Activated CD8-positive, alpha-beta memory T cell treated with anti-CD3 and anti-CD28 coated beads, Interleukin-2, amount 50 U/mL, for 4 hours (primary cell): ENCODE data around the gene RAP1GAP2.
"Not testable (repeated sequence)": the region's sequence is repeated elsewhere in the genome, so short reads cannot be mapped to it uniquely, and the experiment has no call there.

Source experiments
- DNase-seq: peaks from one replicate; pipeline ENCODE4 v3.0.0-alpha.2; 2020

RAP1GAP2 gene

DNA sequence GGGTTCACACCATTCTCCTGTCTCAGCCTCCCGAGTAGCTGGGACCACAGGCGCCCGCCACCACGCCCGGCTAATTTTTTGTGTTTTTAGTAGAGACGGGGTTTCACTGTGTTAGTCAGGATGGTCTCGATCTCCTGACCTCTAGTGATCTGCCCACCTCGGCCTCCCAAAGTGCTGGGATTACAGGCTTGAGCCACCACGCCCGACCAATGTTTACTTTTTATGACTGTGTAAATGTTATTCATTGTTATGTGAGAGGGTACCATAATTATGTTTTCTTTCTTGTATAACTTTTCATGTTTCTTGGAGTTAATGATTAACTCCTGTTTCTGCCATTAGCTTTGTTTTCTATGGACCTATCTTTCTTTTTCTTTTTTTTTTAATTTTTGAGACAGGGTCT lies 94.5 kb downstream of the RAP1GAP2 start:
- not testable (repeated sequence) for DNase-seq

DNA sequence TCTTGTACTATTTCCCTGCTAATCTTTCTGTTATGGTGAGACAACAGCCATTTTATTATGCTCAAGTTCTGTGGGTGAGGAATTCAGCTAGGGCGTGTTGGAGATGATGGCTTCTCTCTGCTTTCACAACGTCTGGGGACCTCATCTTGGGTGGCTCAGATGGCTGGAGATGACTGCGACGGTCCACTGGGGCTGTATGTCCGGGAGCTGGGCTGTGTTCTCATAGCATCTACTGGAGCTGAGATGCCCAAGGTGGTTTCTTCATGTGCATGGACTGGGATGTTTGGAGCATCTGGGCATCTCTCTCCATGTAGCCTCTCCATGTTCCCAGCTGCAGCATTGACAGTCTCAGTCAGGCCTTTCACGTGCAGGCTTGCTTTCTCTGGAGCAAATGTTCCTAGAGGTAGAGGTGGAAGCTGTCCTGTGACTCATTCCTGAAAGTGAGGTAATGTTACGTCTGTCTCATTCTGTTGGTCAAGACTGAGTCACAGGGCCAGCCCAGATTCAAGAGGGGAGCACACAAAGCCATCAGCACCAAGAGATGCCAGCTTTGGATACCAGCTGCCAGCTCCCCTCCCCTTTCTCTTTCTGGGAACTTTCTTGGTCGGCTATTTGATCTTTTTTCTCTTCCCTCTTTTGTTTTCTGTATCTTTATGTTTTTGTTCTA lies 96.2 kb downstream of the RAP1GAP2 start:
- no peak for DNase-seq

DNA sequence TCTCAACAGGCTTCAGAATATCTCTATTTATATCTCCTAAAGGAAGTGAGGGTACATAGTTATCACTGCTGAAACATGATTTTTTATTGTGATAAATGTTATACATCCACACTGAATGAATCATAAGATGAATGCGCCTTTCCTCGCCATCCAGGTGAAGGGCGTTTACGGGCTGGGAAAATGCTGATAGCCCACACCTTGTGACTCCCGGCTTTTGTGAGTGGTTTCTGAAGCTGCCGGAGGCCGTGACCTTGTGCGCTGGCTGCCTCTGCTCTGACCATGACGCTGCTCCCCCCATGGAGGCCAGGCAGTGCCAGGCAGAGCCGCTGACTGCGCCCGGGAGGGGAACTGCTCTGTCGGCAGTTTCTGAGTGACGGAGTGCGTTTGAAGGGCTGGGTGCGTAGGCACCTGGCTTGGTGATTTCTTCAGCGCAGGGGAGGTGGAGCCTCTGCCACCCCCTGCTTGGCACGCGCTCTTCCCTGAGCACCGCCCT lies 97.2 kb downstream of the RAP1GAP2 start:
- DNase-seq = no peak

DNA sequence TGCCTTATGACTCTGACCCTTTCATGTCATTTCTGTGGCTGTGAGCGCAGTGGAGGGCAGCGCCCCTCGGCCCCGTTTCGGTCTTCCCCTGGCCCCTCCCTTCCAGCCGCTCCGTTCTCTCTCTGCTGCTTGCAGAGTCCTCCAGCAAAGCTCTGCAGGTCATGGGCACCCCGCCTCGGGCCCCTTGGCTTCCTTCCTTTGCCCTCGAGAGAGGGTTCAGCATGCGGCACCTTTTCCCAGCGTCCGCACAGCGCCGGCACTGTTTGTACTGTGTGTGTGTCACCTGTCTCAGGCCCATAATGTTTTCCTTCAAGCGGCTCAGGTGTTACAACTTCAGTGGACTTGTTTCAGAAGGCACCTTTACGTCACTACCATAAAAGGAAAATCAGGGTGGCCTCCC lies 98.5 kb downstream of the RAP1GAP2 start:
- DNase-seq = no peak

DNA sequence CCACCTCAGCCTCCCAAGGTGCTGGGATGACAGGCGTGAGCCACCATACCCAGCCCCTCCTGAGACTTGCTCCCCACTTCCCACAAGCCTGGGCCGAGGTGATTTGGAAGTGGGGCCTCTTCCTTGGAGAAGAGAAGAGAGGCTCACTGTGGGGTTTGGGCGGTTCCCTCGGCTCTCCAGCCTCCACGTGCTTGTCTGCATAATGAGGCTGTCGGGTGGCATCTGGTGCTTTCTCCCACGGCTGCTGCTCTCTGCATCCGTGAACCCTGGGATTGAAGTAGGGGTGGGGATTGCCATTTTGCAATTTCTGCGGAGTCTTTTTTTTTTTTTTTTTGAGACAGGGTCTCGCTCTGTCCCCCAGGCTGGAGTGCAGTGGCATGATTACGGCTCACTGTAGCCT lies 101.4 kb downstream of the RAP1GAP2 start:
- DNase-seq = no peak

DNA sequence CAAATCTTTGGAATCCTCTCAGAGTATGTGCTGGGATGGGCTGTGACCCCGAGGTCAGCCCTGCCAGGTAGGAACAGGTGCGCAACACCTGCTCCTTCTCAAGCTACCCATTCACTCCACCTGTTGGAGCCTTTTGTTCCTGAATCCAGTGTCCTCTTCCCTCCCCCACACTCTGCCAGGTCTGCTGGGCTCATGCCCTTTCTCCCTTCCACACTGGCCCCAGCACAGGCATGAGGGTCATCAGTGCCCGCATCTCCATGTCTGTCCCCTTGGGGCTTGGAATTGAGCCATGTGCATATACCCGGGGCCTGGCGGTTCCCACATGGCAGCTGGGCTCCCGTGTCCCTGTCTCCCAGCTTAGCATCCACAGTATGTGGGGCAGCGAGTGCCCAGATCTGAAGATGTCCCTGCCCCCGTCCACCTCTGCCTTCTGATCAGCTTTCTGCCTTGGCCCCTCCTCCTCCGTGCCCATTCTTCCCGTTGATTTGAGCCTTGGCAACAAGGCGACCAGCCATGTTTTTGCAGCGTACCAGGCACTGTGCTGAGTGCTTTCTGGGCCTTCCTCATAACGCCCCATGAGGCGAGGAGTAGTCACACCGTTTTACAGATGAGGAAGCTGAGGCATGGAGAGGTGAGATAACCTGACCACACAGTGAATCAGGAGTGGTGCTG lies 102.2 kb downstream of the RAP1GAP2 start:
- no peak for DNase-seq

DNA sequence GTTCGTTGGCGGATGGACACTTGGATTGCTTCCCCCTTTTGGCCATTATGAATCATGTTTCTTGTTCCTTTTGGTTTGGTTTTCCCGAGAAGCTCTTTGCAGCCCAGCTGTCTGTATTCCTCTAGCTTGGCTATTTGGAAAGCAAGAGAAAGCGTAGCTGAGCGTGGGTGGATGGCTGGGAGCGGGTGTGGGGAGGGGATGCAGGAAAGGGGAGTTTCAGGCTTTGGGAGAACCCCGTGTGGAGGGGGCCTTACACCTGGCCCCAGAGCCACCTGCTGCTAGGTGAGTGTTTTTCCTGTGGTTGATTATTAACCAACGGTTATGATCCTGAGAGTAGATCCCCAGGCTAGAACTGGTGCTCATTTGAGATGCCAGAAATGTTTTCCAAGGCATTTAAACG lies 103.7 kb downstream of the RAP1GAP2 start:
- no peak for DNase-seq

DNA sequence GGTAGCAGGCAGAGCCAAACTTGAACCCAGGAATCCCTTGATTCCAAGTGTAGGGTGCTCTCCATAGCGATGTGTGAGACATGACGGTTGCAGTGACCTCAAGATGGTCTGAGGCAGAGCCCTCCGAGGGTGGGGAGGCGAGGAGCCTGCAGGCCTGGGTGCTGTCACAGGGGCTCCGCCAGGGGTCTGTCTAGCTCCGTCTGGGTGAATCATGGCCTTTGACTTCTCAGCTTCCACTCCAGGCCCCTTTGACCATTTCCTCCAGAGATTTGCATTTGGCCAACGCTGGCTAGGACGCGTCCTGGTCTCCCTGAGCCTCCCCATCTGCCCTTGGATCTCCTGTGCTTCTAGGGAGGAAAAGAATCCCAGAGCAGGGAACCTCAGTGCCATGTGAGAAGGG lies 104.6 kb downstream of the RAP1GAP2 start:
- DNase-seq = no peak

DNA sequence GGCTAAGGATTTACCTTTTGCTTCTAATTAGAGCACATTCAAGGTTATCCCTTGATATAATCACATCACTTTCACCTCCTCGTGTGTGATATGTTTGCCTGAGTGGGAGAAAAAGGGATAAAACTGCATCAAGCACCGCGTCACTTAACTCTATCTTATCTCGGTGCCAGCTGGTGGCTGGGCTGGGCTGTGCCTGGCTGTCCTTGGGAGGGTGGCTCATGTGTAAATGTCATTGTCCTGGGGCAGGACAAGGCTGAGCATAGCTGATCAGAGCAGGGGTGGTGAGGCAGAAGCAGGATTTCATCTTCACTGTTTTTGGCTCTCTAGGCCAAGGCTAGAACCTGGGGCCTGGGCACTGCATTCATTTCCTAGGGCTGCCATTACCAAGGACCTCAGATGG lies 105.3 kb downstream of the RAP1GAP2 start:
- DNase-seq = no peak

DNA sequence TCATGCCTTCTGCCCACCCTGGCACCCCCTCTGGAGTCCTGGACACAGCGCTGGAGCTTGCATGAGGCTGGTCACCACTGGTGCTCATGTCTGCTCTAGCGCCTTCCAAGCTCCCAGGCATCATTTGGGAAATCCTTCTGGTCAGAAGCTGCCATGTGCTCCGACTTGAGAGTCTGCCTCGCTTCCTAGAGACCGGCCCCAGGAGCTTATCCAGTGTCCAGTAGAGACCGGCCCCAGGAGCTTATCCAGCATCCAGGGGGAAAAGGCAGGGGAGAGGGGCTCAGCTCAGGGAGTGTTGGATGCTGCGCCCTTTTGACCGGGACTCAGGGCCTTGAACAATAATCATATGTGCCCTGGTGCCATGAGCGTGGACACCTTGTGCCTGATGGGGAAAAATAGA lies 106.3 kb downstream of the RAP1GAP2 start:
- no peak for DNase-seq

DNA sequence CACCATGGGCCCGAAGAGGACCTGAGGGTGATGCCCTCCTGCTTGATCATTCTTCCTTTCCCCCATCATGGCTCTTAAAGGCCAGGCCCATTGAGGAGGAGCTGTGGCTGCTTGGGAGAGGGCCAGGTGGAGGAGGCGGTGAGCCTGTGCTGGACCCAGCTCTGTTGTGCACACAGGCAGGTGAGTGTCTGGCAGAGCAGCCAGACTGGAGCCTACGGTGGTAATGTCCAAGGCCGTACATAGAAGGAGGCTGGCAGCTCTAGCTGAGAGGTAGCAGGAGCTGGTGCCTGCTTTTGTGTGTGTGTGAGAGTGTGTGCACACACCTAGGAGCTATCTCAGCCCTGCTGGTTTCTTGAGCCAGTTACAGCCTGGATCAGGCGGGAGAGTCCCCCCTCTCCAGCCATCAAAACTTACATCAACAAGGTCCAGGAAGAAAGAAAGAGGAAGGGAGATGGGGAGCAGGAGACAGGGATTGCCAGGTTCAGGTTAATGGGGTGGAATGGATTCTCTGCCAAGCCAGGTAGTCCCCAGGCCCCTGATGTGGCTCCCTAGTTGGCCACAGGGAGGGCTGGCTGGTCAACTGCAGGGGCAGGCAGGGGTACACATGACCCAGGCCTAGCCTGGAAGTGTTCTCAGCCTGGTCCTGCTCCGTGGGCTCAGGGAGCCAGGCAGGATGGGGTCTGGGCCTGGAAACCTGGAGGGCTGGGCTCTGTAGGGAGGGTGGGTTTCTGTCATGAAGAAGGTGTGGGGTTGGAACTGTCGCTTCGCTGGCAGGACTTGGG lies 107.1 kb downstream of the RAP1GAP2 start:
- no peak for DNase-seq

DNA sequence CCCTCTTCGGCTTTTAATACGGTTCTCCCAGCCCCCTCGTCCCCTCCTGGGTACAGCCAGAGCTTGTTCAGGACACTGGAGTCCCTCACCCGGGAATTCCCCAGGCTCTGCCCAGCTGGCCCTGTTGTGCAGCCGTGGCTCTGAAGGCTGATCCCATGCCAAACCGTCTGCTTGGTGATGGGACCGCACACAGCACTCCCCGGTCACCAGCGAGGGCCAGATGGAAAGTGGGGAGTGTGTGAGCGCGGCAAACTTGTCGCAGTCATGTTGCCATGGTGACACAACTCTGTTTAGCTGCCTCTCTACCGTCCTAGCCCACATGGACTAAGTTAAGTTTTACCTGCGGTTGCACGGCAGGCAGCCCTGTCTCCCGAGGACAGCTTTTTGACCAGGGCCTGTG lies 107.9 kb downstream of the RAP1GAP2 start:
- no peak for DNase-seq

DNA sequence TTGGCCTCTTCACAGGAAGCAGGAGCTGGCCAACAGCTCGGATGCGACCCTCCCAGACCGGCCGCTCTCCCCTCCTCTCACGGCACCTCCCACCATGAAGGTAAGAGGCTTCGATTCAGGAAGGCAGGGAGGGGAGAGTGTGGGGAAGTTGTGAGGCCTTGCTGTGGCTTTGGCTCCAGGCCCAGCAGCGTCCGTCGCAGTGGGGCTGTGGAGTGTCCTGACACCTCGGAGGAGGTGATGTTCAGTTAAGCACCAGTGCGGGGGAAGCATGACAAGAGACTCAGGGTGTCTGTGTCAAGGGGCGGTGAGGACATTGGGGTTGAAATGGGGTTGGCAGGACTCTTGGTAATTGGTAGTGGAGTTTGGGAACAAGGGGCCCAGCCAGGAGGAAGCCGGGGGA lies 109.0 kb downstream of the RAP1GAP2 start:
- no peak for DNase-seq

DNA sequence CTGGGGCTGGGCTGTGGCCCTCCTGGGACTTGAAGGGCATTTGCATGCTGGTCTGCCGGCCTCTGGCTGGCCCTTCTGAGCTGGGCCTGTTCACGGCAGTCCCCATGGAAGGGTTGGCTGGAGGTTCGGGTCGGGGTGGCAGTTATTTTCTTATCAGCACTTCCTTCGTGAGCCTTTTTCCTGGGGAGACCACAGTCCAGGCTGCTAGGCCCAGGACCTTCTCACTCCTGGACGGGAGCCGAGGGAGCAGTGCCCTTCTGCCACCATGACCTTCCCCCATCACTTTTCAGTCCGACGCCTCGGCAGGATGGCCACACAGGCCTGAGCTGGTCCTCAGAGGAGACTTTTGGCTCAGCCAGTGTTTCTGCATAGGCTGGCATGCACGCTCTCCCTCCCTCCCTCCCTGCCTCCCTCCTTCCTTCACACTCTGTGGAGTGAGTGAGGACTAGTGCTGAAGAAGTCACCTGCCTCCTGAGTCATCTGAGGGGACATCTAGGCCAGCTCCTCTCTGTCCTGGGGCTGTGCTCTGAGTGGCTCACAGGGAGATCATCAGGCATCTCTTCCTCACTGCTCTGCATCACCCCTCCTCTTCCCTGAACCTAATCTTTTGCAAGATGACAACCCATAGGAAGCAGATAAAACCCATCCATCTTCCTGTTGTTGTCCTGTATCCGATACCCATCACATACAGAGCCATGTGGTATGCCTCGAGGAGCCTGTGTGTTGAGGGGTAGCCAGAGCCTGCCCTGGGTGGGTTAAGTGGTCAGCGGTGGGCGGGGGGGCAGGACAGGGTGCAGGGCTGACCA lies 109.7 kb downstream of the RAP1GAP2 start:
- no peak for DNase-seq

DNA sequence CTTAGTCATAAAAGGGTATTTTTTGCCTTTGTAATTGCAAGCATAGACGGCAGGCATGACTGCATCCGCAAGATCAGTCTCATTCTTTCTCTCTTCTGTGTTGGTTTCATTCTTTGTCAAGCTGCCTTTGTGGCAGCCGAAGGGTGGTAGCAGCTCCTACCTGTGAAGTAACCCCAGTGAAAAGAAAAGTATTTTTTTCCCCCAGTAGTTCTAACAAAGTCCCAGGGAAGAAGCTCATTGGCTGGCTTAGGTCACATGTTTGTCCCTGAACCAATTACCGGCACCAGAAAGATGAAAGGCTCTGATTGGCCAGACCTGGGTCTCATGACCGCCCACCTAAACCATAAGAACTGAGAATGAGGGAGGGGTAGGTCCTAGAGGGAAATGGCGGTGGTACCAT lies 110.7 kb downstream of the RAP1GAP2 start:
- DNase-seq = no peak

DNA sequence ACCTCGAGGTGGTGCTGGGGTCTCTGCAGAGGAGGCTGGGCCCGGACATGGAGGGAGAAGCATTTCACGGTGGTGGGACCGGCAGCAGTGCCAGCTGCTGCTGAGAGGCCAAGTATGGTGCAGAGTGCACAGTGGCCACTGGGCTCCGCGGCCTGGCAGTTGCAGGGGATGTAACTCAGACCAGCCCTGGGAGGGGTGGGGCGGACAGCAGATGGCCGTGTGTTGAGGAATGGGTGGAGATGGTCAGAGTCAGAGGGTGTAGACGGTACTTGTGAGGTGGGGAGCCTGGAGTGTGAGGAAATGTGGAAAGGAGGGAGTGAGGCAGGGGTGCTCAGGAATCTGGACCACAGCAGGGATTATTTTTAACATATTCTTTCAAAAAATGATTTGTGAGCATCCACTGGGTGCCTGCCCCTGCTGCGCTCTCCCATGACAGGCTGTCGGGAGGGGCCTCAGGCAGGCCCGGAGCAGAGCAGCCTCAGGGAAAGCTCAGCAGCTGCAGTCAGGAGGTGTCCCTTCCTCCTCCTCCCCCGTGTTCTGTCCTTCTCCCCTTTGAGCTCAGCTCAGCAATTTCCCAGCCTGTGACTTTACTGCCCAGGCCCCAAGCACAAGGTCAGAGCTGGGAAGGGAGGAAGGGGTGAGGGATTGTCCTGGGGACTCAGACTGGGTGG lies 113.1 kb downstream of the RAP1GAP2 start:
- no peak for DNase-seq

DNA sequence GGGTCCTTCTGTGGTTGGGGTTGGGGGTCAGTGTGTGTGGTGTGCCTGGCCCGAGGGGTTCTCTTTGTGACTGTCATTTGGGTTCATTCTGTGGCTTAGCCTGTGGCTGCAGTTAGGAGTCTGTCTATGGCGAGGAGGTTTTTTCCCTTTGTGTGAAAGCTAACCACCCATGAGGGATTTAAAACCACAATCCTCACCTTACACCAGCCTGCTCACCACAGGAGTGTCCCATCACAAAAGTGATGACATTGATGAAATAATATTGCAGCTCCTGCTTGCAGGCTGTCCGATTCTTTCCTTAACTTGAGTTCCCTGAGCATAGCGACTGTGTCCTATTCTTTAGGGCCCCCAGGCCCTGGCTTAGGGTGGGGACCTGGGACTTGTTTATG lies 113.6 kb downstream of the RAP1GAP2 start:
- DNase-seq = no peak

DNA sequence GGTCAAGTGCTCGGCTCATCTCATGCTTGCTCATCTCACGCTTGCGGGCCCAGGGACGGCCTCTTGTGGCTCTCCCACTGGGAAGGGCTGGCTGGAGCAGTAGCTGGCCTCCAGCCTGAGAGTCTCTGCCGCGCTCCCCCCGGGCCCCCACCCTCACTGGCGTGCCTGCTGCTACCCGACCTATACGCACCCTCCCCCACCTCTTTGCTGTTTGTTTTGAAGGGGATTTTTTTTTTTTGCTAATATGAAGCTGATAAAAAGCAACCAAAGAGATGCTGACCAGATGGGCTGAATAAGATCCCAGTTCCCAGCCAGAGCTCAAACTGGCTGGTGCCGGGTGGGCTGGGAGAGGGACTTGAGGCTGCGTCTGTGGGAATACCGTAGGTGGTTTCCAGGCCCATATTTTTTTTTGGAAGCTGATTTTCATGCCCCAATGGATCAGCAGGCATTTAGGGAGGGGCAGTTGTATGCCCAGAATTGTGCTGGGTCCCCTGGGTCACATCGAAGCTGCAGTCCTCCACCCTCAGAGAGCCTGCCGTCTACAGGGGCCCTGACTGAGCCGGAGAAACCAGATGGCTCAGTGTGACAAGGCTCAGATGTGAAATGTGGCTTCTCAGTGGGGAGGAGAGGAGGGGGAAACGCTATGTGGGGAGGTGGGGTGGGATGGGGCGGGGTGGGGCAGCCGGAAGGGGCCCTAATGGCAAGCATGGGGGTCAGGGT lies 115.0 kb downstream of the RAP1GAP2 start:
- no peak for DNase-seq

DNA sequence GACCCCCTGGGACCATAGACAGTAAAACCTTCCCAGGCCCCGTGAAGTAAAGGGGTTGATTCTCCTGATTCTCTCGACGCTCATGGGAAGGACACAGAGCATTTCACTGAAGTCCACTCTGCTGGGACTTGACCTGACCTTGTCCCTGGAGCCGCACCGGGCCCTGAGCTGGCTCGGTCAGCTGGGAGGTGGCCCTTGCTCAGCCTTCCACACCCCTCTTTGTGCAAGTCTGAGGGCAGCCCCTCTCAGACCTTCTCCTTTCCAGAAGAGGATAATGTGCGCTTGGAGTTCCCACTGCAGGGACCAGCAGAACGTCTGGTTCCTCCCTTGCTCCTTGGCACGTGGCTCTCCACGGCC lies 115.5 kb downstream of the RAP1GAP2 start:
- no peak for DNase-seq

DNA sequence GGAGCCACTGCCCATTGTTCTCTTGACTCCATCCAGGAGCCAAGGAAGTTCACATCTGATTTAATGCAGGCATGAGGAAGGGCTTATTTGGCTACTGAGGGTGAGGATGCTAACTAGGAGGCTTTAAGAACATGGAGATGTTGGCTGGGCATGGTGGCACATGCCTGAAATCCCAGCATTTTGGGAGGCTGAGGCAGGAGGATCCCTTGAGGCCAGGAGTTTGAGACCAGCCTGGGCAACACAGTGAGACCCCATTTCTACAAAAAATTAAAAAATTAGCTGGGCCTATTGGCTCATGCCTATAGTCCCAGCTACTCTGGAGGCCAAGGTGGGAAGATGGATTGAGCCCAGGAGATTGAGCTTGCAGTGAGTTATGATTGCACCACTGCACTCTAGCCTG lies 116.5 kb downstream of the RAP1GAP2 start:
- DNase-seq = no peak

DNA sequence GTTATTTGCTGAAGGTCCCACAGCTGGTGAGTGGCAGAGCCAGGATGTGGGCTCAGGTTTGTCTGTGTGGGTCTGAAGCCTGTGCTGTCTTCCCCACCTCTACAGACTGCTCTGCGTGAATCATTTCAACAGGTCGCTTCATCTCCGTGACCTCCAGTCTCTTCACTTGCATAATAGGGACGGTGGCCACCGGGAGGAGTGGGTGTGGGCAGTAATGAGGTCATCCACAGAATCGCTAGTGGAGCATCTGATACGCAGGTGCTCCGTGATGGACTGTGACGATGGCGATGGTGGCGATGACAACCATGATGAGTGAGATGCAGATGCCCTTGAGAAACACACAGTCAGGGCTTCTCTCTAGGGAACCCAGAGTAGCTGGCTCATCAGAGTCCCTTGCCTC lies 120.2 kb downstream of the RAP1GAP2 start:
- DNase-seq = no peak

DNA sequence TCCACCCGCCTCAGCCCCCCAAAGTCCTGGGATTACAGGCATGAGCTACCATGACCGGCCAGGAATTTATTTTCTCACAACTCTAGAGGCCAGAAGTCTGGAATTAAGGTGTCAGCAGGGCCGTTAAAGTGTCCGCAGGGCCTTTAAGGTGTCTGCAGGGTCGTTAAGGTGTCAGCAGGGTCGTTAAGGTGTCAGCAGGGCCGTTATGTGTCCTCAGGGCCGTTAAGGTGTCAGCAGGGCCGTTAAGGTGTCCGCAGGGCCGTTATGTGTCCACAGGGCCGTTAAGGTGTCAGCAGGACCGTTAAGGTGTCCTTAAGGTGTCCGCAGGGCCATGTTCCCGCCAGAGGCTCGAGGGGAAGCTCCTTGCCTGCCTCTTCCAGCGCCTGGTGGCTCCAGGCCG lies 125.2 kb downstream of the RAP1GAP2 start:
- no peak for DNase-seq
